ENCODE measurements around the gene AANAT.

- TF ChIP-seq CTCF (IDR thresholded peaks at IDR 0.05; ENCODE audit: extremely low read depth in 1 of 2, insufficient read depth in 1 of 2, low read depth in 1 of 2, low read length in 2 of 2) (no peak), POLR2A (IDR thresholded peaks at IDR 0.05; ENCODE audit: low read depth, low read length) (no peak)
Observed at GRCh38 chr17:76432004-76432403, 35.4 kb upstream of the AANAT start.

Data from endothelial cell of umbilical vein (primary cell).